ENCODE data around the gene CCDC57.

- TF ChIP-seq, protein P1, sequence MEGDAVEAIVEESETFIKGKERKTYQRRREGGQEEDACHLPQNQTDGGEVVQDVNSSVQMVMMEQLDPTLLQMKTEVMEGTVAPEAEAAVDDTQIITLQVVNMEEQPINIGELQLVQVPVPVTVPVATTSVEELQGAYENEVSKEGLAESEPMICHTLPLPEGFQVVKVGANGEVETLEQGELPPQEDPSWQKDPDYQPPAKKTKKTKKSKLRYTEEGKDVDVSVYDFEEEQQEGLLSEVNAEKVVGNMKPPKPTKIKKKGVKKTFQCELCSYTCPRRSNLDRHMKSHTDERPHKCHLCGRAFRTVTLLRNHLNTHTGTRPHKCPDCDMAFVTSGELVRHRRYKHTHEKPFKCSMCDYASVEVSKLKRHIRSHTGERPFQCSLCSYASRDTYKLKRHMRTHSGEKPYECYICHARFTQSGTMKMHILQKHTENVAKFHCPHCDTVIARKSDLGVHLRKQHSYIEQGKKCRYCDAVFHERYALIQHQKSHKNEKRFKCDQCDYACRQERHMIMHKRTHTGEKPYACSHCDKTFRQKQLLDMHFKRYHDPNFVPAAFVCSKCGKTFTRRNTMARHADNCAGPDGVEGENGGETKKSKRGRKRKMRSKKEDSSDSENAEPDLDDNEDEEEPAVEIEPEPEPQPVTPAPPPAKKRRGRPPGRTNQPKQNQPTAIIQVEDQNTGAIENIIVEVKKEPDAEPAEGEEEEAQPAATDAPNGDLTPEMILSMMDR (conservative IDR thresholded peaks at IDR 0.05): no peak
- no peak for TF ChIP-seq EZH2 (IDR thresholded peaks at IDR 0.05; ENCODE audit: low read depth)
Observed at GRCh38 chr17:82242977-82243647, 30.5 kb upstream of the CCDC57 start.

Data from PC-9 (cell line).